Activated CD4-positive, alpha-beta T cell treated with anti-CD3 and anti-CD28 coated beads, Interleukin-2, amount 10 ng/mL, durations not matched to agents 7 days and 5 days (primary cell): Measurements from ENCODE around the gene IRF3. TPM values are rescaled to one million over a fixed set of nuclear protein-coding genes. Genes with fewer than 3 reads are reported as not detected.

Experiments
- CTCF ChIA-PET: fragments of 350-600 bp; sonication (Branson Sonifier 250); formaldehyde crosslinking; loops from one replicate; lab custom pipeline; 2021; ENCODE audit warnings: antibody characterized with exemption; lab: Charles Lee
- POLR2A ChIA-PET: fragments of 350-600 bp; sonication (Branson Sonifier 250); formaldehyde crosslinking; loops from one replicate; lab custom pipeline; 2021; ENCODE audit warnings: antibody characterized with exemption; lab: Charles Lee
- DNase-seq: peaks from one replicate; pipeline ENCODE4 v3.0.0-alpha.2; 2020
- H3K27ac Mint-ChIP-seq: one replicate; pipeline ENCODE4 v1.8.0; 2021; ENCODE audit warnings: mild to moderate bottlenecking, moderate library complexity, mixed read lengths
- H3K27me3 Mint-ChIP-seq: one replicate; pipeline ENCODE4 v1.8.0; 2021; ENCODE audit warnings: mixed read lengths
- H3K36me3 Mint-ChIP-seq: one replicate; pipeline ENCODE4 v1.8.0; 2021; ENCODE audit warnings: low read depth, mixed read lengths
- H3K4me1 Mint-ChIP-seq: one replicate; pipeline ENCODE4 v1.8.0; 2021; ENCODE audit warnings: mixed read lengths
- H3K4me3 Mint-ChIP-seq: one replicate; pipeline ENCODE4 v1.8.0; 2021; ENCODE audit warnings: mild to moderate bottlenecking, moderate library complexity, mixed read lengths
- H3K9me3 Mint-ChIP-seq: one replicate; pipeline ENCODE4 v1.8.0; 2021; ENCODE audit warnings: mixed read lengths
- total RNA-seq, 2 experiments: library from RNA; stranded (reverse); gene quantifications; one replicate each; pipeline ENCODE4 v1.2.3, GENCODE V29; 2021

Gene IRF3
- total RNA-seq, 2 experiments from 2014 or later, result 157 to 168 TPM

- peaks cover 37% of the 10 kb centered on the region for H3K4me1 Mint-ChIP-seq
- peak overlapping the region; percentile 89 for H3K4me3 Mint-ChIP-seq
- H3K9me3 Mint-ChIP-seq, result no peaks in the 10 kb centered on the region
- DNase-seq, result peak; percentile 77
- H3K27ac Mint-ChIP-seq, result peak overlapping the region; percentile 99
- CTCF ChIA-PET, result interaction anchor here (0.6 to 2.4 kb wide), 16 partner anchors 9 to 649 kb away, joined by 3 to 17 read pairs (median 4); partner anchors contain the start of genes BCL2L12, IRF3, NOSIP and RRAS
- no peaks in the 10 kb centered on the region for H3K27me3 Mint-ChIP-seq
- peaks cover 11% of the 10 kb centered on the region for H3K36me3 Mint-ChIP-seq
- POLR2A ChIA-PET, result interaction anchor here (0.6 to 1.7 kb wide), 4 partner anchors 9 to 146 kb away, joined by 3 to 7 read pairs (median 4); partner anchors contain the start of genes BCL2L12, IRF3, NOSIP and PRRG2
Measured at GRCh38 chr19:49676136-49676783, 10.6 kb upstream of the IRF3 start.

GRCh38 chr19:49672131-49672919, 6.7 kb upstream of the IRF3 start:
- H3K27ac Mint-ChIP-seq, result no peak overlapping the region
- DNase-seq, result peak; percentile 81
- no peaks in the 10 kb centered on the region for H3K27me3 Mint-ChIP-seq
- H3K4me3 Mint-ChIP-seq, result no peak overlapping the region
- ChIA-PET CTCF (interaction anchor here (0.6 to 2.0 kb wide), 16 partner anchors 12 to 256 kb away, joined by 3 to 10 read pairs (median 3); partner anchors contain the start of genes ADM5, RPS11 and RRAS), POLR2A (interaction anchor here (1.0 kb wide), 1 partner anchor 32 kb away, joined by 3 read pairs; the partner anchor contains the start of gene RRAS)
- no peaks in the 10 kb centered on the region for H3K9me3 Mint-ChIP-seq
- peaks cover 23% of the 10 kb centered on the region for H3K4me1 Mint-ChIP-seq
- peaks cover 13% of the 10 kb centered on the region for H3K36me3 Mint-ChIP-seq

- POLR2A ChIA-PET, result no interaction called here
- Mint-ChIP-seq H3K9me3 (no peaks in the 10 kb centered on the region), H3K4me3 (no peak overlapping the region), H3K4me1 (peaks cover 29% of the 10 kb centered on the region), H3K27me3 (no peaks in the 10 kb centered on the region), H3K27ac (no peak overlapping the region), H3K36me3 (peaks cover 17% of the 10 kb centered on the region)
- CTCF ChIA-PET, result no interaction called here
- no peak for DNase-seq
Measured at GRCh38 chr19:49669516-49669915, 3.9 kb upstream of the IRF3 start.

- CTCF ChIA-PET, result interaction anchor here (1.0 to 2.4 kb wide), 3 partner anchors 9 to 96 kb away, joined by 3 to 7 read pairs (median 3); no protein-coding TSS in a partner anchor
- POLR2A ChIA-PET, result interaction anchor here (1.2 kb wide), 1 partner anchor 9 kb away, joined by 3 read pairs; no protein-coding TSS in a partner anchor
- Mint-ChIP-seq H3K9me3 (no peaks in the 10 kb centered on the region), H3K4me1 (peaks cover 47% of the 10 kb centered on the region), H3K36me3 (peaks cover 28% of the 10 kb centered on the region), H3K27me3 (no peaks in the 10 kb centered on the region), H3K27ac (peak overlapping the region; percentile 97), H3K4me3 (peak overlapping the region; percentile 99)
- no peak for DNase-seq
Measured at GRCh38 chr19:49667473-49667872, 1.8 kb upstream of the IRF3 start.

GRCh38 chr19:49666120-49666444, 425 bp upstream of the IRF3 start:
- peak overlapping the region; percentile 99 for H3K4me3 Mint-ChIP-seq
- ChIA-PET POLR2A (interaction anchor here (1.0 kb wide), 1 partner anchor 10 kb away, joined by 5 read pairs; no protein-coding TSS in a partner anchor), CTCF (interaction anchor here (1.1 to 2.2 kb wide), 2 partner anchors 10 to 11 kb away, joined by 3 to 8 read pairs; no protein-coding TSS in a partner anchor)
- no peaks in the 10 kb centered on the region for H3K9me3 Mint-ChIP-seq
- peaks cover 39% of the 10 kb centered on the region for H3K4me1 Mint-ChIP-seq
- no peak for DNase-seq
- H3K27me3 Mint-ChIP-seq, result no peaks in the 10 kb centered on the region
- peaks cover 26% of the 10 kb centered on the region for H3K36me3 Mint-ChIP-seq
- peak overlapping the region; percentile 97 for H3K27ac Mint-ChIP-seq

- Mint-ChIP-seq H3K4me3 (peak overlapping the region; percentile 99), H3K4me1 (peaks cover 41% of the 10 kb centered on the region), H3K27me3 (no peaks in the 10 kb centered on the region), H3K36me3 (peaks cover 26% of the 10 kb centered on the region), H3K9me3 (no peaks in the 10 kb centered on the region), H3K27ac (peak overlapping the region; percentile 97)
- CTCF ChIA-PET, result interaction anchor here (0.6 to 2.2 kb wide), 2 partner anchors 11 to 102 kb away, joined by 3 to 8 read pairs; no protein-coding TSS in a partner anchor
- POLR2A ChIA-PET, result interaction anchor here (1.0 kb wide), 1 partner anchor 11 kb away, joined by 5 read pairs; no protein-coding TSS in a partner anchor
- DNase-seq, result no peak
Measured at GRCh38 chr19:49665036-49665350, 664 bp downstream of the IRF3 start.

GRCh38 chr19:49664171-49665035, 1.3 kb downstream of the IRF3 start:
- Mint-ChIP-seq H3K4me1 (peaks cover 41% of the 10 kb centered on the region), H3K27ac (peak overlapping the region; percentile 97), H3K36me3 (peaks cover 22% of the 10 kb centered on the region), H3K27me3 (no peaks in the 10 kb centered on the region), H3K9me3 (no peaks in the 10 kb centered on the region), H3K4me3 (peak overlapping the region; percentile 99)
- POLR2A ChIA-PET, result interaction anchor here (0.7 to 1.1 kb wide), 3 partner anchors 24 to 1268 kb away, joined by 3 to 8 read pairs (median 3); partner anchors contain the start of gene RRAS
- peak; percentile 92 for DNase-seq
- CTCF ChIA-PET, result interaction anchor here (0.6 to 2.2 kb wide), 4 partner anchors 11 to 857 kb away, joined by 3 to 8 read pairs (median 4); no protein-coding TSS in a partner anchor

- CTCF ChIA-PET, result interaction anchor here (1.2 to 1.3 kb wide), 2 partner anchors 12 to 15 kb away, joined by 4 to 5 read pairs; no protein-coding TSS in a partner anchor
- peak overlapping the region; percentile 99 for H3K4me3 Mint-ChIP-seq
- H3K27ac Mint-ChIP-seq, result peak overlapping the region; percentile 97
- POLR2A ChIA-PET, result interaction anchor here (0.7 kb wide), 2 partner anchors 33 to 1269 kb away, joined by 3 to 8 read pairs; no protein-coding TSS in a partner anchor
- no peaks in the 10 kb centered on the region for H3K9me3 Mint-ChIP-seq
- H3K27me3 Mint-ChIP-seq, result no peaks in the 10 kb centered on the region
- DNase-seq, result no peak
- peaks cover 27% of the 10 kb centered on the region for H3K36me3 Mint-ChIP-seq
- H3K4me1 Mint-ChIP-seq, result peaks cover 39% of the 10 kb centered on the region
Measured at GRCh38 chr19:49663224-49663623, 2.4 kb downstream of the IRF3 start.

- no peak for DNase-seq
- peaks cover 32% of the 10 kb centered on the region for H3K4me1 Mint-ChIP-seq
- no peaks in the 10 kb centered on the region for H3K27me3 Mint-ChIP-seq
- no peak overlapping the region for H3K4me3 Mint-ChIP-seq
- POLR2A ChIA-PET, result interaction anchor here (1.0 kb wide), 1 partner anchor 166 kb away, joined by 3 read pairs; no protein-coding TSS in a partner anchor
- H3K9me3 Mint-ChIP-seq, result no peaks in the 10 kb centered on the region
- CTCF ChIA-PET, result interaction anchor here (1.0 kb wide), 2 partner anchors 17 to 22 kb away, joined by 3 read pairs; no protein-coding TSS in a partner anchor
- no peak overlapping the region for H3K27ac Mint-ChIP-seq
- peaks cover 33% of the 10 kb centered on the region for H3K36me3 Mint-ChIP-seq
Measured at GRCh38 chr19:49662011-49662410, 3.6 kb downstream of the IRF3 start.

- H3K4me3 Mint-ChIP-seq, result no peak overlapping the region
- peaks cover 21% of the 10 kb centered on the region for H3K4me1 Mint-ChIP-seq
- peak overlapping the region; percentile 46 for H3K27ac Mint-ChIP-seq
- H3K9me3 Mint-ChIP-seq, result no peaks in the 10 kb centered on the region
- H3K36me3 Mint-ChIP-seq, result peaks cover 41% of the 10 kb centered on the region
- POLR2A ChIA-PET, result no interaction called here
- no peak for DNase-seq
- no peaks in the 10 kb centered on the region for H3K27me3 Mint-ChIP-seq
- CTCF ChIA-PET, result no interaction called here
Measured at GRCh38 chr19:49660338-49660961, 5.2 kb downstream of the IRF3 start.
